ENCODE results near the gene GNAQ.
"Not testable (repeated sequence)": the region's sequence is repeated elsewhere in the genome, so short reads cannot be mapped to it uniquely, and the experiment has no call there.

The GNAQ gene

DNA sequence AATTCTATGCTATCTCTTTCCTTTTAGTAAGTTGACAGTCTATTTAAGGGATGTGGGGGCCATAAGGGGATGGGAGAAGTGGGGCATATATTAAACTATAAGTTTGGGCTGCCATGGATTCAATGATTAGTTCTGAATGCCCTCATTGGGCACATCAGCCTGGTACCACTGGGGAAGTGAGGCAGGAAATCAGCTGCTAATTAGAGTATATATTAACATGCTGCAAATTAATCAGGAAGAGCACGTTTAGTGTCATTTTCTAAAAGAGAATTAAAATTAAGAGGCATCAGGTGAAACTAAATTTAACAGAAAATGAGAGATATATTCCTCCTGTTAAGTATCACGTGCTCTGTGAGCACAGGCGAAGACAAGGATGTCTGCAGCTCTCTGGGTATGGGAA is 260.4 kb downstream of the GNAQ start:
- no peak for DNase-seq (ENCODE audit: low read depth)

DNA sequence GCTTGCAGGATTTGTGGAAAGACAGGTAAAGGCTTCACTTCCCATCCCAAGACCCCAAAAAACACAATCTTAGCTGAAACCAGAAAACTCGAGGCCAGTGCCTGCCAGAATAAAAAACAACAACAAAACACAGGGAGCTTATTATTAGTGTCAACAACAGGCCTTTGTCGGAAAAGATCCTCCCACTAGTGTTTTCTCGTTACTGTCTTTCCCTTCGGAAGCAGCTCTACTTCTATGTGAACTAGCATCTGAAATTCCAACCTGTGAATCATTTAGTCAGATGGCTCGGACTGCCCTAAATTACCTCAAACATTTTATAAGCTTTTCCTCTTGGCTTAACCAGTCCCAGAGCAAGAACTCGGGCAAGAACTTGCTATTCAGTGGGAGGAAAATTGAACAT is 261.3 kb downstream of the GNAQ start:
- no peak for DNase-seq (ENCODE audit: low read depth)

DNA sequence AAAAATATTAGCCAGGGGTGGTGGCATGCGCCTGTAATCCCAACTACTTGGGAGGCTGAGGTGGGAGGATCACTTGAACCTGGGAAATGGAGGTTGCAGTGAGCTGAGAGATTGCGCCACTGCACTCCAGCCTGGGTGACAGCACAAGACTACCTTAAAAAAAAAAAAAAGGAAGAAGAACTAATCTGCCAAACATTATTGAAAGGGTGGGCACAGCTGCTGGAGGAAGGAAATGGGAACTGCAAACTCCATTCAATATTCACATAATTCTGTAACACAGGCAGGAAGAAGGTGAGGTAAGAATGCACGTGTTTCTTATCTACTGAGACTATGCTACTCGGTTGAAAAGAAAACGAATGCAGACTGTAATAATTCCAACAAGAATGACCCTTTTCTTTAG is 262.4 kb downstream of the GNAQ start:
- DNase-seq (ENCODE audit: low read depth) = no peak

DNA sequence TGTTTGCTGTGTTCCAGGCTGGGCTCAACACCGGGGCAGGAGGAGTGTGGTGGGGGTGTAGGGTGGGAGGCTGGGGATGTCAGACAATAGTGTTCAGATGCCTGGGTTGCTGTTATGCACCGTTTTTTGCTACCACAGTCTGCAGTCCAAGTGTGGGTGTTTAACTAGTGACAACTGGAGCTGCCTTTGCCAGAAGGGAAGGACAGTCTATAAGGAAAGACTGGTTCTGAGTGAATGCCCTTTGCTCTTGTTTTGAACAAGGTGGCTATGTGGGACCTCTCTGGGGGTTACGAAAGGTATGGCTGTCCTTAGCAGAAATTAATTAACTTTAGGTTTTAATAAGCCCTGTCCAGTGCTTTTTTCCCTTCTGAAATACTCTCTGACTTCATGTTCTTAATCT is 265.0 kb downstream of the GNAQ start:
- DNase-seq (ENCODE audit: low read depth) = no peak

DNA sequence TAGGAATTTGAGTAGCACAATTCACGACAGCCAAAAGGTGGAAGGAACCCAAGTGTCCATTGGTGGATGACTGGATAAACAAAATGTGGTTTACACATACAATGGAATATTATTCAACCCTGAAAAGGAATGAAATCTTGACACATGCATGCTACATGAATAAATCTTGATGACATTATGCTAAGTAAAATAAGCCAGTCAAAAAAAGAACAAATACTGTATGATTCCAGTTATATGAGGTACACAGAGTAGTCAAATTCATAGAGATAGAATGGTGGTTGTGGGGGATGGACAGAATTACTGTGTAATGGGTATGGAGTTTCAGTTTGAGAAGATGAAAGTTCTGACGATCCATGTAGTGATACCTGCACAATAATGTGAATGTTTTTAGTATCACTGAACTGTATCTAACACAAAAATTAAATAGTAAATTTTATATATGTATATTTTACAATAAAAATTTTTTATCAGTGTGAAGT is 265.8 kb downstream of the GNAQ start:
- no peak for DNase-seq (ENCODE audit: low read depth)

DNA sequence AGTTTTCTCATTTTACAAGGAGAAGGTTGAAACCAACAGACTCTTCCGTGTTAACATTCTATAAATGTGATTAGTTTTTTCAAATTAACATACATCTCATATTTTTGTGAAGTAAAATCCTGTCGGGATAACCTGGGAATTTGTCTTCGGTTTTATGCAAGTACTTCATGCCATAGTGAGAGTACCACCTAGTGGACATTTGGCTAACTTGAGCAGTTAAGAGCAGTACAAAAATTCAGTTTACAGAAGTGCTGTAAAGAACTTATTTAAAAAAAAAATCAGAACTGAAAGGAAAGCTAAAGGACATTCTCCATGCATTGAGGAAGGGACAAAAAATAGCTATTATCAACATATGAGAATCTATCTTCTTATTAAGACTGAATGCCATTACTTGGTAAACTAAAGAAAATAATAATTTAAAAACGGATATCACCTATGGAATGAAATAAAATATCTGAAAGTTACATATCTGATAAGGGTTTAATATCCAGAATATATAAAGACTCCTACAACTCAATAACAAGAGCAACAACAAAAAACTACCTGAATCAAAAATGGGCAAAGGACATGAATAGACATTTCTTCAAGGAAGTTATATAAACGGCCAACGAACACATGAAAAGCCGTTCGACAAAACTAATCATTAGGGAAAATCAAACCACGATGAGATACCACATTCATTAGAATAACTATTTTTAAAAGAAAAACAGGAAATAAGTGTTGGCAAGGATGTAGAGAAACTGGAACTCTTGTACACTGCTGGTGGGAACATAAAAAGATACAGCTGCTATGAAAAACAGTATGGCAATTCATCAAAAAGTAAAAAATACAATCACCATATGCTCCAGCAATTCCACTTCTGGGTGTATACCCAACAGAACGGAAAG is 266.5 kb downstream of the GNAQ start:
- no peak for DNase-seq (ENCODE audit: low read depth)

DNA sequence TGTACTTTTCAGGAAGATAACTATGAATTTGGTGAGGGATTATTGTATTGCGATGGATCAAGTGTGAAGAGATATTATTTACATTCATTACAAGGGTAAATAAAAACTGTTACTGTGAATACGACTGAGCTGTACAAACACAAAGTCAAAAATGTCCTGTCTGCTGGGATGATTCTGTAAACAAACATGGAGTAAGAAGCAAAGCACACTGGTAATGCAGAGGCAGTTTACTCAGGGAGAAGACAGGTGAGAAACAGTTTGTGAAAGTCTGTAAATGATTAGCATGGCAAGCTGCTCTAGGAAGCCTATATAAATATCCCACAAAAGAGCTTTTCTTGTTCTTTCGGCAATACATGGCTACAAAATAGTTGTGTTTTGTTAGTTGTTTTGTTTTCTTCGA is 268.0 kb downstream of the GNAQ start:
- no peak for DNase-seq (ENCODE audit: low read depth)

DNA sequence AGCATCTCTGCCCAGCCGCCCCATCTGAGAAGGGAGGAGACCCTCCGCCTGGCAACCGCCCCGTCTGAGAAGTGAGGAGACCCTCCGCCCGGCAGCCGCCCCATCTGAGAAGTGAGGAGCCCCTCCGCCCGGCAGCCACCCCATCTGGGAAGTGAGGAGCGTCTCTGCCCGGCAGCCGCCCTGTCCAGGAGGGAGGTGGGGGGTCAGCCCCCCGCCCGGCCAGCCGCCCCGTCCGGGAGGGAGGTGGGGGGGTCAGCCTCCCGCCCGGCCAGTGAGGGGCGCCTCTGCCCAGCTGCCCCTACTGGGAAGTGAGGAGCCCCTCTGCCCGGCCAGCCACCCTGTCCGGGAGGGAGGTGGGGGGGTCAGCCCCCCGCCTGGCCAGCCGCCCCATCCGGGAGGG is 270.7 kb downstream of the GNAQ start:
- not testable (repeated sequence) for DNase-seq (ENCODE audit: low read depth)

DNA sequence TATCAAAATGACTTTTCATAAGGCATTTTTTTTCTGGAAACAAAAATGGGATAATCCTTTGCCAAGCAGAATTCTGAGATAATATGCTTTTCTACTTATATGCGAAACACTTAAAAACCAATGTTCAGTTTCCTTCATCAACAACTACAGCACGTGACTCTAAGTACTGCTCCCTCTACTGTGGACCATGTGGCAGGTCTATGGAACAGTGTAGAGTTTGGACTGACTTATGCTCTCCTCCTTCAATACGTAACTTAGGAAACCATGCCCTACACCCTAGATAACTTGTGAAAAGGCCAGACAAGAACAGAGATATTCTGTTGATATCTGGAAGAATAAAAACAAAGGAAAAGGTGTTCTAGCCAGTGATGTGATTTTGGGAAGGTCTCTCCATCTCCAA is 272.2 kb downstream of the GNAQ start:
- no peak for DNase-seq (ENCODE audit: low read depth)

DNA sequence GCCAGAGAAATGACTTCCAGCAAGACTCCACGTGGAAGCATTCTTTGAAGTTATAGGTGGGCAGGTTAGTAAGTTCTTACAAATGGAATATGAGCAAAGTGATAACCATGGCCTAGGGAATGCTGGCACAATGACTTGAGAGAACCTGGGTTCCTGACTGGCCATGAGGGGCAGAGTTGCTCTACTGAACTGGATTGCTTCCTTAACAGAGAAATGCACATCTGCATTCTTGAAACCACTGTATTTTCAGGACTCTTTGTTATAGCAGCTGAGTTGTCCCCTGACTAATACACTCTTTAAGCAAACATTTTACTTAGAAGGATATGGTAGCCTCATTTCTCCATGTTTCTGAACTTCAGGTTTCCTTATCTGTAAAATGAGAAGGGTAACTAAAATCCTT is 275.2 kb downstream of the GNAQ start:
- no peak for DNase-seq (ENCODE audit: low read depth)

DNA sequence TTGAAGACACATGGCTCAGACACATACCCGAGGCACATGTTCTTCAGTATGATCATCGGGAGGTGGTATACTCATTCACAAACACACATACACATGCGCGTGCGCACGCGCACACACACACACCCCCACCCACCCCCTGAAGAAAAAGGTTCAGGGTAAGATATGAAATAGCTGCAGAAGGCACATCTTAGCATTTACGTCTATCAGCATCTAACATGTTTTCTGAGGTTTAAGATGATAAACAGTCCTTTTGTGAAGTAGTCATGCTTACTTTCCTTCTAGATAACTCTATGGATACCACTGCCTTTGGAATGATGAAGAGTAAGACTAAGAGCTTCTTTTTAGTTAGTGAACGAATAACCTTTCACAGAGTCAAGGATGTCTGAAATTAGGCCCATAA is 278.4 kb downstream of the GNAQ start:
- DNase-seq (ENCODE audit: low read depth) = no peak

DNA sequence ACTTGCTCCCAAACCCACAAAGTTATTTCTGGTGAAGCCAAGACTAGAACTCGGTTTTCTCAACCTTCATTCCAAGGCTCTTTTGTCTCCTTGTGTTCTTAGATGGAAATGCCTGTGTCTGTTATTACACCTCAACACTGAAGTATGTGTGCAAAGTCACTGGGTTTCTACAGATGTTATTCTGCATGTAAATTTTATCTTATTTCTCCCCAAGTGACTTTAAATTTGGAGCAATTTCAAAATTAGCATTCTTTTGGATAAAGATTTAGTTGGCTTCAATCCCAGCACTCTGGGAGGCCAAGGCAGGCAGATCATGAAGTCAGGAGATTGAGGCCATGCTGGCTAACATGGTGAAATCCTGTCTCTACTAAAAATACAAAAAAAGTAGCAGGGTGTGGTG is 279.1 kb downstream of the GNAQ start:
- no peak for DNase-seq (ENCODE audit: low read depth)

DNA sequence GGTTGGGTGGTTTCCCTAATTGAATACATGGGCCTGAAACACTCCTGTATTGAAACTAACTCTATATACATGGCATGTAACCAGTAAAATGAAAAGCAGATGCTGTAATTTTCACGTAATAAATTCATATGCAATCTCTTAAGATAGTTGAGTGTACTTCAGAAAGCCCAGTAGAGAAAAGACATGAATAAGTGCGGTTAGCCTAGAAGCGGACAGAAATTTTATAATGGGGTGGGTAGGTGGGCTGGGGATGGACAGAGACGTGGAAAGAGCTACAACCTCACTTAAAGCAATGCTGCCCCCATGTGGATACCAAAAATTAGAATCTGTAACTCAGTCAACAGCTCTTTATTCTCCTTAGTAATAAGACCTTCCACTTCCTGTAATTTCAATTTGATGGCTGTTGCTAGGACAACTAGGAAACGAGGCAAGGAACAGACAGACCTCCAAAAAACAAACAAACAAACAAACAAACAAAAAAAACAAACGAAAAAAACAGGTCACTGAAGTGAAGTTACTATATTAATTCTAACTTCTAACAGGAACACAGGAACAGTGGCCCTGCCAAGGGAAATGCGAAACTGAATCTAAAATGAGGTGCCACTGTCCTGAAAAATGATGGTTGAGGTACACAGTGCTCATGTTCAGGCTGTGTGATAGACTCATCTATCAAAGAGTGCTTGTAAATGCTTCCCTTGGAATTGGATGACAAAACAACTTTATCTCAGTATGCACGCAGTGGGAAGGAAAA is 280.1 kb downstream of the GNAQ start:
- no peak for DNase-seq (ENCODE audit: low read depth)

DNA sequence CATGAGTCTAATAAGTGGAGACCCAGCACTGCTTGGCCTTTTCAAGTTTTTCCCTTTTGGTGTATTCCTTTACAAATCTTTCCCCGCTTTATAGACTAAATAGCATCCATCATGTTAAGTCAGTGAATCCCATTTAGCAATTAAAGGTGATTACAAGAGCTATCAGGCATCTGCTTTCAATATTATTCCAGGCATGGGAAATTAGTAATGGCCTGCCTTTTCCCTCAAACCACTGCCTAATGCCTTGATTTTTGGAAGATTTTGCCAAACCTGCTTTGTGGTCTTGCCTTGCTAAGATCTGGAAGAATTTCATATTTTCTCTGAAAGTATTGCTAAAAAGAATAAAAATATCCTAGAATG is 280.6 kb downstream of the GNAQ start:
- DNase-seq (ENCODE audit: low read depth) = no peak

DNA sequence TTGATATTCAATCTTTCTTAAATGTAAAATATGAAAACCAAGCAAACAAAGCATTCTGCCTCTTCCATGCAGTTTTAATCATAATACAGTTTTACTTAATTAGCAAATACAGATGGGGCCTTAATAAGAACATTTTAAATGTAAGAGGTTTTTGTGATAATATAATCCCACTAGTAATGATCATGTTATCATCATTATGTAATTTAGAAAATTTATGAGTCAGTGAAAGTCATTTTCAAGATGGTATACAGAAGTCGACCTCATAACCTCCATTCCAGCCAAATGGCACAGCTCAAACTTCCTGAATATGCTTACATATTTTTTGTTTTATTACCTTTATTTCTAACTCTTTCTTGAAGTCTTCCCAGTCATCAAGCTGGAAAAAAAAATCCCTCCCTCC is 281.3 kb downstream of the GNAQ start:
- no peak for DNase-seq (ENCODE audit: low read depth)

DNA sequence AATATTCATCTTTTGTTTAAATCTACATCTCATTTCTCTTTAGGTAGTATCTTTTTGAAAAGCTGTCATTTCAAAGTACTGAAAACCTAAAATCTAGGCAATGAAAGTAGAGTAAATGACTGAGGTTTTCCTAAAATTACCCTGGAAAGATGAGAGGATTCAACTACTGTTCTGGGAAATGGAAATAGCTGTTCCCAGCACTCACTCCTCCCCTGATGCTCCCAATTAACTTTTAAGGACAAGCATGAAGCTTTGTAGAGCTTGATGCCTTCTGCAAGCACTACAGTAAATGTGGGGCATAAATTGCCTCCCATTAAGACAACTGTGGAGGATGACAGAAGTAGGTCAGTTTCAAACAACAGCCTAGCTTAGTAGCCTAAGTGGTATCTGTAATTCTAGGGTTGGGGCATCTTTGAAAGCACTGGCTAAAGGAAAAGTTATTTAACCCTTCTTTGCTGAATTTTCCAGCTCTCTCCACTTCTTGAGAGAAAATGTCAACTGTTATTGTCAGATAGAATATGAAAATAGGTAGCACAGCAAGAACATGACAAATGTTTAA is 283.3 kb downstream of the GNAQ start:
- no peak for DNase-seq (ENCODE audit: low read depth)

DNA sequence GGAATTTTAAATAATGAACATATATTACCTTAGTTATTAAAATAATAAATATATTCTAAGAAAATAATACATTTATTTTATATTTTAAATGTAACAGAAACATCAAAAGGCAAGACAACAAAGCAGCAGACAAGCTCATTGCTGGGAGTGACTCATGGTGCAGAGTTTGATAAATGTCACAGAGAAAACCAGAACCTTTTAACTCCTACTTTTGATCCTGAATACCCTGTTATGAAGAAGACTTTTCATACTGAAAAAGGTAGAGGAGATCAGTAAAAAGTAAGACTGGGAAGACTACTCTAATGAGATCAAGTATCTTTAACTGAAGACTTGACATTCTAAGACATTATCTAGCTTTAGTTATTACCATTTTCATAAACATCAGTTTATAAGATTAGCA is 284.4 kb downstream of the GNAQ start:
- no peak for DNase-seq (ENCODE audit: low read depth)

DNA sequence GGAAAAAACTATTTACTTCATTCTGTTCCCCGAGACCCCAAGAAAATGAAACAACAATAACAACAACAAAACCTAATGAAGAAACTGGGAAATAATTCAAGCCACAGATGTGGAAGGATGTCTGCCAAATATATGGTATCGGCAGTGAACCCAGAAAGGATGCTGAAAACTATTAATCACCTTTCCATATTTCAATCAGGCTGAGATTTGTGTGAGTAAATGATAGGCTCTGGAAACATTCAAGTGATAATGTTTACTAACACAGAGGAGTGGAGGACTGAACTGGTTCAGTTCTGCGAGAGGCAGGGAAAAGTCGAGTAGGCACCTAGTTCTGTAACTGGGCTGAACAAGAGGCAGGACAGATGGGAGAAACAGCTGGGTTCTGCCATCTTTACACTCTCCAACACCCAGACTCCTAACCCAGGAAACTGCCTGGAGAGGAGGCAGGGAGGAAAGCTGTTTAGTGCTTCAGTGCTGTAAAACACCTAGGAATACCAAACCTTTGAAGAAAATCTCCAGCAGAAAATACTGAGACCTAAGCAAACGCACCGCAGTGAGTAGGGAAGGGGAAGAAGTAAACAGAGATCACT is 286.7 kb downstream of the GNAQ start:
- no peak for DNase-seq (ENCODE audit: low read depth)

DNA sequence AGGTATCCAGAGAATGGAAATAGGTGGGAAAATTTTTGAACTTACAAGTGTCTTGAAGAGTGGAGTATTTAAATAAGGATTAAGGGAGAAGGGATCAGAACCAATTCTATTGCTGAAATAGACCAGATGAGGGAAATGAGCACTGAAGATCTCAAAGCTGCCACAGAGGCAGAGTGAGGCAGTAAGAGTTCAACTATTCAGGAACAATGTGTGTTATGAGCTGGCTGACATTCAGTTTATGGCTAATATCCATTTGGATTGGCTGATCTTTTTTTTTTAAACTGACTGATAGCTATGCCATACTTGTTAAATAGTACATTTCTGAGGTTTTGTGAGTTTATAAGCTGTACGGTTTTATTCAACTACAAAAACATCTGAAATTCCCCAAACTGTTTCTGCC is 288.2 kb downstream of the GNAQ start:
- DNase-seq (ENCODE audit: low read depth) = no peak

DNA sequence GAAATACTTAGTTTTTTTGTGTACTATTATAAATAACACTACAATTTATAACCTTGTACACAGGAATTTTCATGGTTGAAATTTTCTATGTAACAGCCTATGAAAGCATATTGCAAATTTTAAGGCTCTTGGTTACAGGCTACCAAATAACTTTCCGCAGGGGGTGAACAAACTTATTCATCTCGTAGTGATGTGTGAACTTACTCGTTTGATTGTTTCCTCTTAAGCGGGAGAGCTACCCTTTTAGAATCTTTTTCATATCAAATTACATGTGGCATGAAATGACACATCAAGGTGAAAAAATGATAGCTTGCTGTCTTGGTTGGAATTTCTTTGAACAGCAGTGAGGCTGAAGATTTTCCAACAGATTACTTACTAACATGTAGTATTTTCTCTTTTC is 292.7 kb downstream of the GNAQ start:
- DNase-seq (ENCODE audit: low read depth) = no peak

DNA sequence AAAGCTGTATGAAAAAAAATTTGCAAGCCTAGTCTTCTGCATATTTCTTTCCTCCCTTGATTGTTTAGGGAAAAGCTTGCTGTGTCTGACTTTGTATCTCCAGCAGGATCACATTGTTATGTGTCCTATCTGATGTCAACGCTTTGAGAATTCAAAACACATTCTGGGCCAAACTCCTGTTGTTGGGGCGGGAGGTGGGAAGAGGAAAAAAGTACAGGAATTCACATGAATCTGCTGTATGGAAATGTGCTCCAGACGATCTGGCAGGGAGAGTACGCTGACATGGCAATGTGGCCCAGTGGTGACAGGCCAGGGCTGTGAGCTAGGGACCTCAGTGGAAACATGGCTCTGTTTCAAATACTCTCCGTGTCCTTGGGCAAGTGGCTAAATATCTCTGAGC is 296.1 kb downstream of the GNAQ start:
- no peak for DNase-seq (ENCODE audit: low read depth)

DNA sequence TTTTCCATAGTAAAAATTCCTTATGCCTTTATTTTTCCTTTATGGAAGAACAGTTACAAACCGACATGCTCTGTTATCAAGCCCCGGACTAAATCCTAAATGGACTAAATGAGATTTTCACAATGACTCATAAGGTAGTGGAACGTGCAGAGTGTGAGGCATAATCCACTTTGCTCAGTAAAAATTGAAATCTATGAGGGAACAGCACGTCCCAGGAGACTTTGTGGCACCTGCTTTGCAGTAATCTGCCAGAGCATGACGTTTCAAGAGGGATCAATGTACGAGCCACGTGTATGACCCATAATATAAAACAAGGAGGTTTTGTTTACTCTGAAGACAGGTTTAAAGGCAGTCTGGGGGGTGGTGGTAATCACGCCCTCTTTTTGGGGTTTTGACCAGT is 299.7 kb downstream of the GNAQ start:
- DNase-seq (ENCODE audit: low read depth) = no peak

All from stimulated activated CD8-positive, alpha-beta memory T cell treated with anti-CD3 and anti-CD28 coated beads, Interleukin-4, amount 100 ng/mL, for 24 hours (primary cell).